SK-N-SH treated with all-trans-retinoic acid at 6 μM for 48 hours (cell line): ENCODE results near the gene VPS41.

Source experiments
- BACH2 ChIP-seq: fragments of 250-450 bp; sonication (Bioruptor Pico); IDR thresholded peaks from 2 replicates; pipeline ENCODE4 v1.9.0; 2021; ENCODE audit warnings: mild to moderate bottlenecking, borderline replicate concordance
- CREB5 ChIP-seq: fragments of 250-450 bp; sonication (Bioruptor Pico); IDR thresholded peaks from 2 replicates; pipeline ENCODE4 v1.5.1; 2020; ENCODE audit warnings: low read depth, mild to moderate bottlenecking, moderate library complexity
- ESRRG ChIP-seq: fragments of 250-450 bp; sonication (Bioruptor Pico); IDR thresholded peaks from 2 replicates; pipeline ENCODE4 v1.6.1; 2021; ENCODE audit warnings: mild to moderate bottlenecking
- ISL1 ChIP-seq: fragments of 250-450 bp; sonication (Bioruptor Pico); IDR thresholded peaks from 2 replicates; pipeline ENCODE4 v2.1.2; 2022; ENCODE audit warnings: mild to moderate bottlenecking, moderate library complexity
- OSR1 ChIP-seq: fragments of 250-450 bp; sonication (Bioruptor Pico); IDR thresholded peaks from 2 replicates; pipeline ENCODE4 v1.8.0; 2022; ENCODE audit warnings: moderate library complexity, mild to moderate bottlenecking, inconsistent platforms
- PATZ1 ChIP-seq: fragments of 250-450 bp; sonication (Bioruptor Pico); IDR thresholded peaks from 2 replicates; pipeline ENCODE4 v1.8.0; 2020; ENCODE audit warnings: mild to moderate bottlenecking, moderate library complexity, borderline replicate concordance
- POU6F1 ChIP-seq: fragments of 250-450 bp; sonication (Bioruptor Pico); IDR thresholded peaks from 2 replicates; pipeline ENCODE4 v1.8.0; 2021; ENCODE audit warnings: low read depth, mild to moderate bottlenecking, moderate library complexity, borderline replicate concordance
- RARB ChIP-seq: fragments of 250-450 bp; sonication (Bioruptor Pico); IDR thresholded peaks from 2 replicates; pipeline ENCODE4 v1.8.0; 2021; ENCODE audit warnings: mild to moderate bottlenecking, moderate library complexity
- TCF4 ChIP-seq: fragments of 250-450 bp; sonication (Bioruptor Pico); IDR thresholded peaks from 2 replicates; pipeline ENCODE4 v1.8.0; 2021; ENCODE audit warnings: mild to moderate bottlenecking, moderate library complexity, borderline replicate concordance
- TOX ChIP-seq: fragments of 250-450 bp; sonication (Bioruptor Pico); IDR thresholded peaks from 2 replicates; pipeline ENCODE4 v1.8.0; 2021; ENCODE audit warnings: mild to moderate bottlenecking, moderate library complexity, borderline replicate concordance
- ZFP3 ChIP-seq: fragments of 250-450 bp; sonication (Bioruptor Pico); IDR thresholded peaks from 2 replicates; pipeline ENCODE4 v1.5.0; 2020; ENCODE audit warnings: mild to moderate bottlenecking, moderate library complexity
- ZFP30 ChIP-seq: fragments of 450-650 bp; formaldehyde crosslinking; IDR thresholded peaks from 2 replicates; pipeline ENCODE4 v1.5.0; 2022; ENCODE audit warnings: mild to moderate bottlenecking, moderate library complexity
- ZNF70 ChIP-seq: fragments of 450-650 bp; formaldehyde crosslinking; IDR thresholded peaks from 2 replicates; pipeline ENCODE4 v1.5.0; 2020; ENCODE audit warnings: mild to moderate bottlenecking, moderate library complexity

GRCh38 chr7:38796626-38797501 lies 112.1 kb downstream of the VPS41 start:
- TF ChIP-seq RARB (CRISPR knock-in tag), result no peak
- TF ChIP-seq ZFP30, result no peak
- TF ChIP-seq POU6F1 (CRISPR knock-in tag), result no peak
- TF ChIP-seq ESRRG (CRISPR knock-in tag), result no peak
- no peak for TF ChIP-seq ZFP3
- no peak for TF ChIP-seq CREB5 (CRISPR knock-in tag)
- no peak for TF ChIP-seq OSR1 (CRISPR knock-in tag)
- no peak for TF ChIP-seq ZNF70
- TF ChIP-seq TOX, result no peak
- no peak for TF ChIP-seq TCF4 (CRISPR knock-in tag)
- TF ChIP-seq BACH2 (CRISPR knock-in tag), result no peak
- no peak for TF ChIP-seq PATZ1
- no peak for TF ChIP-seq ISL1 (CRISPR knock-in tag)
